HepG2 (cell line): ENCODE measurements around the gene PDGFRA. TPM values are rescaled to one million over a fixed set of nuclear protein-coding genes. Genes with fewer than 3 reads are reported as not detected.
A peak's percentile ranks its signal among the peaks of the same experiment; 100 is the strongest.

ENCODE experiments used
- ATAC-seq: fragments of 200-7000 bp; cut with Tn5 transposase; 3 replicates; pipeline ENCODE4 v1.9.1; 2020; ENCODE audit warnings: mild to moderate bottlenecking, moderate library complexity
- BruUV-seq: library from RNA; stranded (reverse); fragments of 400-500 nt; replicated peaks from 2 replicates; lab custom pipeline; 2021; lab: Mats Ljungman, UMichigan
- CTCF ChIA-PET: fragments of 300-600 bp; formaldehyde crosslinking; extraction: SDS; loops from one replicate; lab custom pipeline; 2021; ENCODE audit warnings: low total read pairs, inconsistent platforms, low intra/inter-chr PET ratio; lab: Yijun Ruan, JAX
- POLR2A ChIA-PET: fragments of 350-600 bp; sonication (Branson Sonifier 250); formaldehyde crosslinking; loops from one replicate; lab custom pipeline; 2020; ENCODE audit warnings: antibody characterized with exemption, inconsistent platforms; lab: Yijun Ruan, JAX
- DNase-seq: peaks from one replicate; pipeline ENCODE4 v3.0.0-alpha.2; 2015; ENCODE audit warnings: low spot score
- FAIRE-seq: peaks from 3 replicates; lab custom pipeline; 2011; peaks lifted over from hg19 to GRCh38; lab: Jason Lieb, UNC
- H2AFZ ChIP-seq: one replicate; pipeline ENCODE4 v1.6.1; 2011; ENCODE audit warnings: low read length, inconsistent platforms
- H3K27ac ChIP-seq: fragments of 300-600 bp; 3 replicates; pipeline ENCODE4 v1.8.0; 2011; ENCODE audit warnings: mixed run types, mild to moderate bottlenecking, mixed read lengths, low read length, inconsistent platforms; ENCODE audit not compliant: insufficient read depth; ENCODE audit errors: extremely low read length
- H3K27me3 ChIP-seq, 2 experiments: fragments of 200-600 bp in 1 of 2; 2 replicates in 1 of 2; 3 replicates in 1 of 2; pipeline versions ENCODE4 v1.6.0 to v1.8.0; 2011; ENCODE audit warnings: low read length in 2 of 2, mild to moderate bottlenecking in 2 of 2, moderate library complexity in 2 of 2, inconsistent platforms in 1 of 2; ENCODE audit not compliant: insufficient read depth in 2 of 2, control insufficient read depth in 1 of 2
- H3K36me3 ChIP-seq, 2 experiments: fragments of 200-600 bp in 1 of 2; replicated peaks in 1 of 2; 2 replicates in 1 of 2; 3 replicates in 1 of 2; pipeline versions ENCODE4 v1.5.1 to v1.8.0; 2011; ENCODE audit warnings: low read length in 2 of 2, inconsistent platforms in 1 of 2; ENCODE audit not compliant: insufficient read depth in 2 of 2, control insufficient read depth in 1 of 2
- H3K4me1 ChIP-seq: 2 replicates; pipeline ENCODE4 v1.5.1; 2012; ENCODE audit warnings: low read length, inconsistent platforms; ENCODE audit not compliant: insufficient read depth
- H3K4me2 ChIP-seq: 2 replicates; pipeline ENCODE4 v1.6.0; 2011; ENCODE audit warnings: low read depth, low read length, inconsistent platforms
- H3K4me3 ChIP-seq, 3 experiments: fragments of 200-600 bp in 1 of 3; sonication (generic), shearing (Covaris generic) in 1 of 3; replicated peaks in 1 of 3; 2 replicates each; pipeline ENCODE4 v1.5.1; 2011 to 2016; ENCODE audit warnings: low read length in 3 of 3, inconsistent platforms in 2 of 3, low read depth in 2 of 3, mild to moderate bottlenecking in 2 of 3, control low read depth in 1 of 3, mixed read lengths in 1 of 3; ENCODE audit not compliant: insufficient read depth in 1 of 3
- H3K79me2 ChIP-seq: one replicate; pipeline ENCODE4 v1.6.1; 2011; ENCODE audit warnings: low read length, inconsistent platforms; ENCODE audit not compliant: insufficient read depth
- H3K9ac ChIP-seq: 2 replicates; pipeline ENCODE4 v1.6.0; 2011; ENCODE audit warnings: mild to moderate bottlenecking, low read depth, low read length, inconsistent platforms; ENCODE audit not compliant: insufficient read depth
- H3K9me3 ChIP-seq: 2 replicates; pipeline ENCODE4 v1.5.1; 2012; ENCODE audit warnings: mild to moderate bottlenecking, low read length
- H4K20me1 ChIP-seq: 2 replicates; pipeline ENCODE4 v1.6.0; 2011; ENCODE audit warnings: inconsistent platforms, mild to moderate bottlenecking, low read length, moderate library complexity; ENCODE audit not compliant: insufficient read depth
- ATF5 ChIP-seq: sonication (generic); formaldehyde crosslinking; IDR thresholded peaks from 2 replicates; pipeline ENCODE4 v1.4.0; 2020; ENCODE audit warnings: mild to moderate bottlenecking, low read depth, missing genetic modification reagents
- CEBPG ChIP-seq: IDR thresholded peaks from 2 replicates; pipeline ENCODE4 v1.6.1; 2016
- CTCF ChIP-seq: sonication (generic); formaldehyde crosslinking; IDR thresholded peaks from 2 replicates; pipeline ENCODE4 v1.5.0; 2020; ENCODE audit warnings: mild to moderate bottlenecking, missing genetic modification reagents, moderate library complexity
- HMGXB4 ChIP-seq, 2 experiments: sonication (generic) in 1 of 2; formaldehyde crosslinking in 1 of 2; IDR thresholded peaks; 2 replicates each; pipeline versions ENCODE4 v1.4.0 to v1.6.1; 2018 to 2020; ENCODE audit warnings: missing genetic modification reagents in 2 of 2, borderline replicate concordance in 1 of 2, low read depth in 1 of 2, mild to moderate bottlenecking in 1 of 2, missing biosample characterization in 1 of 2
- ZNF263 ChIP-seq: sonication (generic); formaldehyde crosslinking; IDR thresholded peaks from 2 replicates; pipeline ENCODE4 v1.4.0; 2020; ENCODE audit warnings: missing genetic modification reagents
- ZNF282 ChIP-seq: fragments of 450-650 bp; IDR thresholded peaks from 2 replicates; pipeline ENCODE4 v1.6.1; 2018; ENCODE audit not compliant: partially characterized antibody
- ZNF331 ChIP-seq: sonication (generic); formaldehyde crosslinking; IDR thresholded peaks from 2 replicates; pipeline ENCODE4 v1.4.0; 2020; ENCODE audit warnings: missing genetic modification reagents
- ZNF501 ChIP-seq: sonication (generic); formaldehyde crosslinking; IDR thresholded peaks from 2 replicates; pipeline ENCODE4 v1.5.1; 2020; ENCODE audit warnings: mild to moderate bottlenecking, moderate library complexity, missing genetic modification reagents
- ZNF770 ChIP-seq: sonication (generic); formaldehyde crosslinking; IDR thresholded peaks from 2 replicates; pipeline ENCODE4 v1.5.0; 2020; ENCODE audit warnings: mild to moderate bottlenecking, missing genetic modification reagents
- ZSCAN20 ChIP-seq: sonication (generic); formaldehyde crosslinking; IDR thresholded peaks from 2 replicates; pipeline ENCODE4 v1.4.0; 2020; ENCODE audit warnings: missing genetic modification reagents, mild to moderate bottlenecking, borderline replicate concordance
- WGBS: methylation state at CpG from one replicate; pipeline ENCODE4 v1.1.6; 2017; ENCODE audit warnings: low lambda C conversion rate; 5-methylcytosine and 5-hydroxymethylcytosine counted together
- in situ Hi-C: cut with HindIII; loops from 2 replicates; pipeline ENCODE4 v1.10.0; 2017; ENCODE audit warnings: low pct_unique_long_range_greater_than_20kb; ENCODE audit not compliant: extremely low pct_ligation_motif_present
- intact Hi-C: fragments of 100-400 bp; cut with micrococcal nuclease; formaldehyde crosslinking; loops from one replicate; pipeline ENCODE4 v1.10.0; 2022; ENCODE audit not compliant: unreplicated experiment
- polyA plus RNA-seq, 8 experiments: library from polyadenylated mRNA; depleted of rRNA in 3 of 8; stranded (reverse) in 7 of 8; unstranded in 1 of 8; fragments of >200 nt; fragmentation: Illumina TruSeq in 4 of 8; extraction: Trizol in 4 of 8; gene quantifications; 2 replicates each; pipeline versions ENCODE4 v1.2.1 to v1.2.3, GENCODE V29; 2011 to 2016; ENCODE audit warnings: low read depth in 4 of 8, missing spikeins in 1 of 8, mixed read lengths in 1 of 8; ENCODE audit not compliant: insufficient read depth in 1 of 8
- total RNA-seq, 5 experiments: library from RNA; depleted of rRNA; stranded (reverse); fragments of >200 nt; fragmentation: Illumina TruSeq; extraction: Trizol; gene quantifications; 2 replicates each; pipeline ENCODE4 v1.2.3, GENCODE V29; 2016; ENCODE audit warnings: low read depth in 1 of 5

The PDGFRA gene
- total and polyA plus RNA-seq, 2 of the 13 experiments (the other 11 are each of a cell fraction or from before 2014, with no cell fraction given): 0.04 TPM; not detected in 1

- TF ChIP-seq HMGXB4 (CRISPR knock-in tag; IDR thresholded peaks at IDR 0.05; ENCODE audit: borderline replicate concordance in 1 of 2, low read depth in 1 of 2) (0 out of 4 replicates have a peak, but pooled peaks of 1 of the 2 experiments have one; percentile 24), CTCF (peak; percentile 86), ZNF282 (no peak), ZNF263 (CRISPR knock-in tag) (peak; percentile 51; the same call in 1 of the 2 replicates), CEBPG (peak; percentile 95)
Observed at GRCh38 chr4:54233697-54234496, 4.8 kb downstream of the PDGFRA start (continued).

GRCh38 chr4:54234497-54235205 lies 5.6 kb downstream of the PDGFRA start:
- peaks cover 14 to 32% of the 10 kb centered on the region in 2 experiments for H3K27me3 ChIP-seq
- H4K20me1 ChIP-seq: no peaks in the 10 kb centered on the region
- no peak for FAIRE-seq
- H3K4me2 ChIP-seq: peak overlapping the region; percentile 87
- H3K9me3 ChIP-seq: peaks cover 6% of the 10 kb centered on the region; the same call in 1 of the 2 replicates
- in situ Hi-C loops: loop anchor here (25.0 kb wide), 3 partner anchors 747 to 1047 kb away; no protein-coding TSS in a partner anchor
- no peaks in the 10 kb centered on the region for H3K36me3 ChIP-seq
- ATAC-seq: peak; percentile 16; the same call in 1 of the 3 replicates
- no peaks in the 10 kb centered on the region for H3K79me2 ChIP-seq
- TF ChIP-seq ZSCAN20 (CRISPR knock-in tag) (no peak), ATF5 (no peak), ZNF770 (CRISPR knock-in tag) (no peak), ZNF331 (CRISPR knock-in tag) (no peak), ZNF501 (0 out of 2 replicates have a peak, but pooled peaks have one; percentile 20)
- no peak overlapping the region for H3K4me3 ChIP-seq
- ChIA-PET POLR2A (no interaction called here), CTCF (interaction anchor here (1.3 to 3.3 kb wide), 8 partner anchors 17 to 2000 kb away, joined by 4 to 22 read pairs (median 10); no protein-coding TSS in a partner anchor)
- H2AFZ ChIP-seq: no peak overlapping the region
- H3K9ac ChIP-seq: no peak overlapping the region
- no peak overlapping the region for H3K27ac ChIP-seq
- H3K4me1 ChIP-seq: peaks cover 27% of the 10 kb centered on the region; the same call in 1 of the 2 replicates
- BruUV-seq: no TSS peak
- no peak for DNase-seq
- intact Hi-C loops: loop anchor here (1.0 to 10.0 kb wide), 6 partner anchors 528 to 2000 kb away; no protein-coding TSS in a partner anchor
- WGBS: 9% methylated on average over 10 of the region's 10 CpGs
